ENCODE results near the gene ABCB1.

DNA sequence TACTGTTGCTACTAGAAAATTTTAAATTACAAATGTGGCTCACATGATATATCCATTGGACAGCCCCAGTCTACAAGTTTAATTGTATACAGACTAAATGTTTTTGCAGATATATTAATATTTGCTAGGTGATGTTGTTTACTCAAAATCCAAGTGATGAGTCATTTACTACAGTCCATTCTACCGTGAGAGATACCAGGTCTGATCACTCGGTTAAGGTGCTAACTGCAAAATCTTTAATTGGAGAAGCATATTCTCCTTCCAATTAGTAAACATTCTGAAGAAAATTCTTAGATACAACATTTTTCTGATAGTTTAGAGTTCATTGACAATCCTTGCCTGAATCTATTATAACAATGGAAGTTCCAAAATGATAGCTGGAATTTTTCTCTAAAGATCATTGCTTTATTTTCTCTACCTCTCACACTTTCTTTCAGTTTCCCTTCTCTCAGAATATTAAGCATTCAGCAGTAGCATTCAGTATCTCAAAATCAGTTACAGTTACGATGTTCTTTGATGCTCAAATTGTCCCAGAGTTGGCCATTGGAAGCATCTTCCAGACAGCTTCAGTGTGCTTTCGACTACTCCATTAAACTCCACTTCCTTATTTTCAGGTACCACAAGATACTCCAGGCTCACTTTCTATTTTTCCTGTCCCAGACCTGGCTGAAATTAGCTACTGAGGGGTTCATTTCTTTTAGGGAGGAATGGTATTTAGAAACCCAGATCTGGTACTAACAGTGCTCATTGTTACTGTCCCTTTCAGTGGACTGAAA, 2.3 kb downstream of the ABCB1 start:
- TF ChIP-seq, protein P1, sequence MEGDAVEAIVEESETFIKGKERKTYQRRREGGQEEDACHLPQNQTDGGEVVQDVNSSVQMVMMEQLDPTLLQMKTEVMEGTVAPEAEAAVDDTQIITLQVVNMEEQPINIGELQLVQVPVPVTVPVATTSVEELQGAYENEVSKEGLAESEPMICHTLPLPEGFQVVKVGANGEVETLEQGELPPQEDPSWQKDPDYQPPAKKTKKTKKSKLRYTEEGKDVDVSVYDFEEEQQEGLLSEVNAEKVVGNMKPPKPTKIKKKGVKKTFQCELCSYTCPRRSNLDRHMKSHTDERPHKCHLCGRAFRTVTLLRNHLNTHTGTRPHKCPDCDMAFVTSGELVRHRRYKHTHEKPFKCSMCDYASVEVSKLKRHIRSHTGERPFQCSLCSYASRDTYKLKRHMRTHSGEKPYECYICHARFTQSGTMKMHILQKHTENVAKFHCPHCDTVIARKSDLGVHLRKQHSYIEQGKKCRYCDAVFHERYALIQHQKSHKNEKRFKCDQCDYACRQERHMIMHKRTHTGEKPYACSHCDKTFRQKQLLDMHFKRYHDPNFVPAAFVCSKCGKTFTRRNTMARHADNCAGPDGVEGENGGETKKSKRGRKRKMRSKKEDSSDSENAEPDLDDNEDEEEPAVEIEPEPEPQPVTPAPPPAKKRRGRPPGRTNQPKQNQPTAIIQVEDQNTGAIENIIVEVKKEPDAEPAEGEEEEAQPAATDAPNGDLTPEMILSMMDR (IDR thresholded peaks at IDR 0.05; ENCODE audit: low read length), result no peak
- no peak for TF ChIP-seq EZH2 (optimal IDR thresholded peaks at IDR 0.05; ENCODE audit: low read depth, low read length)

Data from MM.1S (cell line).